Endothelial cell (in vitro differentiated cells): Measurements from ENCODE around the gene MEN1. TPM values are rescaled to one million over a fixed set of nuclear protein-coding genes. Genes with fewer than 3 reads are reported as not detected.
A peak's percentile ranks its signal among the peaks of the same experiment; 100 is the strongest.

Experiments
- DNase-seq: peaks from one replicate; pipeline ENCODE4 v3.0.0; 2021; ENCODE audit warnings: low spot score
- H3K27ac Mint-ChIP-seq: one replicate; pipeline ENCODE4 v1.8.0; 2021; ENCODE audit warnings: mixed read lengths, inconsistent platforms; ENCODE audit not compliant: unreplicated experiment
- H3K27me3 Mint-ChIP-seq: one replicate; pipeline ENCODE4 v1.8.0; 2021; ENCODE audit warnings: mild to moderate bottlenecking, moderate library complexity, mixed read lengths, inconsistent platforms; ENCODE audit not compliant: unreplicated experiment
- H3K36me3 Mint-ChIP-seq: one replicate; pipeline ENCODE4 v1.8.0; 2021; ENCODE audit warnings: mild to moderate bottlenecking, low read depth, mixed read lengths, inconsistent platforms; ENCODE audit not compliant: unreplicated experiment
- H3K4me1 Mint-ChIP-seq: one replicate; pipeline ENCODE4 v1.8.0; 2021; ENCODE audit warnings: mild to moderate bottlenecking, mixed read lengths, inconsistent platforms; ENCODE audit not compliant: unreplicated experiment
- H3K4me3 Mint-ChIP-seq: one replicate; pipeline ENCODE4 v1.8.0; 2021; ENCODE audit warnings: mild to moderate bottlenecking, mixed read lengths, inconsistent platforms; ENCODE audit not compliant: unreplicated experiment
- H3K9me3 Mint-ChIP-seq: one replicate; pipeline ENCODE4 v1.8.0; 2021; ENCODE audit warnings: mixed read lengths, inconsistent platforms; ENCODE audit not compliant: unreplicated experiment
- CTCF ChIP-seq: fragments of 200-600 bp; sonication (generic); IDR thresholded peaks from one replicate; pipeline ENCODE4 v1.5.0; 2021; ENCODE audit warnings: antibody characterized with exemption; ENCODE audit not compliant: unreplicated experiment
- total RNA-seq: library from RNA; stranded (reverse); fragmentation: NEBNext Ultra II Directional; extraction: Animal tissue kit (Norgen Biotek cat#: 25700); gene quantifications from one replicate; pipeline ENCODE4 v1.2.1, GENCODE V29; 2021; ENCODE audit not compliant: unreplicated experiment

MEN1 gene
- total RNA-seq, 1 donor from 2014 or later = 56.3 TPM

GRCh38 chr11:64856382-64857227 is 46.3 kb upstream of the MEN1 start:
- DNase-seq = no peak
- Mint-ChIP-seq H3K36me3 (peaks cover 13% of the 10 kb centered on the region), H3K4me1 (peaks cover 2% of the 10 kb centered on the region), H3K27me3 (peaks cover 7% of the 10 kb centered on the region), H3K9me3 (no peaks in the 10 kb centered on the region), H3K4me3 (no peak overlapping the region), H3K27ac (no peak overlapping the region)
- no peak for TF ChIP-seq CTCF

GRCh38 chr11:64855596-64856304 is 45.4 kb upstream of the MEN1 start:
- Mint-ChIP-seq H3K27ac (no peak overlapping the region), H3K36me3 (peaks cover 13% of the 10 kb centered on the region), H3K9me3 (no peaks in the 10 kb centered on the region), H3K4me3 (peak overlapping the region; percentile 34), H3K4me1 (peaks cover 3% of the 10 kb centered on the region), H3K27me3 (peaks cover 7% of the 10 kb centered on the region)
- DNase-seq = no peak
- no peak for TF ChIP-seq CTCF

- TF ChIP-seq CTCF = no peak
- DNase-seq = no peak
- Mint-ChIP-seq H3K27ac (no peak overlapping the region), H3K4me3 (peak overlapping the region; percentile 34), H3K9me3 (no peaks in the 10 kb centered on the region), H3K4me1 (peaks cover 3% of the 10 kb centered on the region), H3K36me3 (peaks cover 8% of the 10 kb centered on the region), H3K27me3 (peaks cover 10% of the 10 kb centered on the region)
Measured at GRCh38 chr11:64854534-64855502, 44.5 kb upstream of the MEN1 start.

- Mint-ChIP-seq H3K36me3 (peaks cover 8% of the 10 kb centered on the region), H3K27me3 (peaks cover 10% of the 10 kb centered on the region), H3K4me1 (peaks cover 3% of the 10 kb centered on the region), H3K4me3 (no peak overlapping the region), H3K9me3 (no peaks in the 10 kb centered on the region), H3K27ac (no peak overlapping the region)
- TF ChIP-seq CTCF = no peak
- DNase-seq = no peak
Measured at GRCh38 chr11:64854157-64854533, 43.8 kb upstream of the MEN1 start.
